ENCODE data around the gene TMEM132D.

The TMEM132D gene

GRCh38 chr12:129571901-129572494, 331.8 kb downstream of the TMEM132D start:
- H2AFZ ChIP-seq (ENCODE audit: low read length), result no peak overlapping the region
- no peaks in the 10 kb centered on the region for H3K79me2 ChIP-seq (ENCODE audit: insufficient read depth, low read length)
- H3K27ac ChIP-seq (ENCODE audit: low read depth, low read length, poor library complexity, severe bottlenecking), result no peak overlapping the region
- H3K9me2 ChIP-seq (ENCODE audit: low read depth, low read length), result no peaks in the 10 kb centered on the region
- no peak overlapping the region for H3K4me2 ChIP-seq (ENCODE audit: low read length)
- no peaks in the 10 kb centered on the region for H3K9me3 ChIP-seq (ENCODE audit: low read length)
- TF ChIP-seq EZH2 (IDR thresholded peaks at IDR 0.05; ENCODE audit: borderline replicate concordance, low read length), result no peak
- TF ChIP-seq, protein P1, sequence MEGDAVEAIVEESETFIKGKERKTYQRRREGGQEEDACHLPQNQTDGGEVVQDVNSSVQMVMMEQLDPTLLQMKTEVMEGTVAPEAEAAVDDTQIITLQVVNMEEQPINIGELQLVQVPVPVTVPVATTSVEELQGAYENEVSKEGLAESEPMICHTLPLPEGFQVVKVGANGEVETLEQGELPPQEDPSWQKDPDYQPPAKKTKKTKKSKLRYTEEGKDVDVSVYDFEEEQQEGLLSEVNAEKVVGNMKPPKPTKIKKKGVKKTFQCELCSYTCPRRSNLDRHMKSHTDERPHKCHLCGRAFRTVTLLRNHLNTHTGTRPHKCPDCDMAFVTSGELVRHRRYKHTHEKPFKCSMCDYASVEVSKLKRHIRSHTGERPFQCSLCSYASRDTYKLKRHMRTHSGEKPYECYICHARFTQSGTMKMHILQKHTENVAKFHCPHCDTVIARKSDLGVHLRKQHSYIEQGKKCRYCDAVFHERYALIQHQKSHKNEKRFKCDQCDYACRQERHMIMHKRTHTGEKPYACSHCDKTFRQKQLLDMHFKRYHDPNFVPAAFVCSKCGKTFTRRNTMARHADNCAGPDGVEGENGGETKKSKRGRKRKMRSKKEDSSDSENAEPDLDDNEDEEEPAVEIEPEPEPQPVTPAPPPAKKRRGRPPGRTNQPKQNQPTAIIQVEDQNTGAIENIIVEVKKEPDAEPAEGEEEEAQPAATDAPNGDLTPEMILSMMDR (IDR thresholded peaks at IDR 0.05; ENCODE audit: low read length), result no peak
- H3K4me3 ChIP-seq (ENCODE audit: low read depth, low read length, poor library complexity, severe bottlenecking), result no peak overlapping the region
- no peaks in the 10 kb centered on the region for H3K27me3 ChIP-seq (ENCODE audit: insufficient read depth, low read length)
- H3K4me1 ChIP-seq (ENCODE audit: insufficient read depth, low read length, severe bottlenecking), result no peaks in the 10 kb centered on the region
- no peaks in the 10 kb centered on the region for H3F3A ChIP-seq (ENCODE audit: insufficient read depth, low read length)
- no peaks in the 10 kb centered on the region for H3K36me3 ChIP-seq (ENCODE audit: insufficient read depth, low read length)
- H4K20me1 ChIP-seq (ENCODE audit: insufficient read depth, low read length), result no peaks in the 10 kb centered on the region
- H3K9ac ChIP-seq (ENCODE audit: low read length), result no peak overlapping the region

DNA sequence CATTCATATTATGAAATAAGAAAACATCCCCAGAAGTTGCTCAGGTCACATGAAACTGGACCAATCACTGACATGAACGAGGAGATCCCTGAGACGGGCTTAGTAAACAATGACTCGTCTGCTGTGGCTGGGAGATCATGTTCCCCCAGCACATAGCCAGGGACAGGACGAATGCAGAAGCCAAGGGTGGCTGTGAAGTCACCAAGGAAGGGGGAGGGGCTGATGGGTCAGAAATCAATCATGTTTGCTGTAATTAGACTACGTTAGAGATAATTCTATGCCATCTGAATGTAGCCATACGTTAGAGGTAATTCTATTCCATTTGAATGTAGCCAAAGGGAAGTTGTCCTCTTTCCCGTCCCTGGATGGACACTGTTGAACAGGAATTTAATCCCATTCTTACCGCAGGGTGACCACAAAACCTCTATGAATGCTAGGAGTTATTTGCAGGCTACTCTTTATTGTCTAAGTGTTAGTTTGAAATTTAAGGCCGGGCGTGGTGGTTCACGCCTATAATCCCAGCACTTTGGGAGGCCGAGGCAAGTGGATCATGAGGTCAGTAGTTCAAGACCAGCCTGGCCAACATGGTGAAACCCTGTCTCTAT, 332.9 kb downstream of the TMEM132D start:
- no peaks in the 10 kb centered on the region for H3K9me2 ChIP-seq (ENCODE audit: low read depth, low read length)
- no peak overlapping the region for H3K27ac ChIP-seq (ENCODE audit: low read depth, low read length, poor library complexity, severe bottlenecking)
- H3K36me3 ChIP-seq (ENCODE audit: insufficient read depth, low read length), result no peaks in the 10 kb centered on the region
- no peak overlapping the region for H3K4me3 ChIP-seq (ENCODE audit: low read depth, low read length, poor library complexity, severe bottlenecking)
- H3K27me3 ChIP-seq (ENCODE audit: insufficient read depth, low read length), result no peaks in the 10 kb centered on the region
- no peaks in the 10 kb centered on the region for H3K79me2 ChIP-seq (ENCODE audit: insufficient read depth, low read length)
- H3K9ac ChIP-seq (ENCODE audit: low read length), result no peak overlapping the region
- TF ChIP-seq, protein P1 (IDR thresholded peaks at IDR 0.05; ENCODE audit: low read length), result no peak
- no peak for TF ChIP-seq EZH2 (IDR thresholded peaks at IDR 0.05; ENCODE audit: borderline replicate concordance, low read length)
- H2AFZ ChIP-seq (ENCODE audit: low read length), result no peak overlapping the region
- H4K20me1 ChIP-seq (ENCODE audit: insufficient read depth, low read length), result no peaks in the 10 kb centered on the region
- H3K4me1 ChIP-seq (ENCODE audit: insufficient read depth, low read length, severe bottlenecking), result no peaks in the 10 kb centered on the region
- no peaks in the 10 kb centered on the region for H3F3A ChIP-seq (ENCODE audit: insufficient read depth, low read length)
- H3K9me3 ChIP-seq (ENCODE audit: low read length), result no peaks in the 10 kb centered on the region
- no peak overlapping the region for H3K4me2 ChIP-seq (ENCODE audit: low read length)

DNA sequence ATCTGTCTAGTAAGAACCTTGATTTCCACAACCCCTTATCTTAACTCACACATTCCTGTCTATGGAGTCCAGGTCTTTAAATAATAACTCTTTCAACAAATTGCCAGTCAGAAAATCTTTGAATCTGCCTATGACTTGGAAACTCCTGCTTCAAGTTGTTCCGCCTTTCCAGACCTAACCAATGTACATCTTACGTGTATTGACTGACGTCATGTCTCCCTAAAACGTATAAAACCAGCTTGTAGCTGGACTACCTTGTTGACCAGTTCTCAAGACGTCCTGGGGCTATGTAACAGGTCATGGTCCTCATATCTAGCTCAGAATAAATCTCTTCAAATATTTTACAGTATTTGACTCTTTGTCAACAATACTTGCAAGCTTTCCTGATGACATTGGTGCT, 337.0 kb downstream of the TMEM132D start:
- Histone ChIP-seq H3K4me1 (ENCODE audit: insufficient read depth, low read length, severe bottlenecking) (no peaks in the 10 kb centered on the region), H3K27me3 (ENCODE audit: insufficient read depth, low read length) (no peaks in the 10 kb centered on the region), H3K36me3 (ENCODE audit: insufficient read depth, low read length) (no peaks in the 10 kb centered on the region), H3K79me2 (ENCODE audit: insufficient read depth, low read length) (no peaks in the 10 kb centered on the region), H3K4me3 (ENCODE audit: low read depth, low read length, poor library complexity, severe bottlenecking) (no peak overlapping the region), H3F3A (ENCODE audit: insufficient read depth, low read length) (no peaks in the 10 kb centered on the region), H3K9me3 (ENCODE audit: low read length) (no peaks in the 10 kb centered on the region), H3K9me2 (ENCODE audit: low read depth, low read length) (no peaks in the 10 kb centered on the region), H3K4me2 (ENCODE audit: low read length) (no peak overlapping the region), H3K27ac (ENCODE audit: low read depth, low read length, poor library complexity, severe bottlenecking) (no peak overlapping the region), H2AFZ (ENCODE audit: low read length) (no peak overlapping the region), H4K20me1 (ENCODE audit: insufficient read depth, low read length) (no peaks in the 10 kb centered on the region), H3K9ac (ENCODE audit: low read length) (no peak overlapping the region)
- TF ChIP-seq EZH2 (IDR thresholded peaks at IDR 0.05; ENCODE audit: borderline replicate concordance, low read length), result no peak
- TF ChIP-seq, protein P1 (IDR thresholded peaks at IDR 0.05; ENCODE audit: low read length), result no peak
